A204.1 (cell line): Measurements from ENCODE around the gene ULK1.

Source experiments
- FAIRE-seq: peaks from 2 replicates; lab custom pipeline; 2012; peaks lifted over from hg19 to GRCh38; lab: Jason Lieb, UNC

Gene ULK1

GRCh38 chr12:131894313-131894860 lies at the start of gene ULK1:
ULK1 (plus strand) TSS chr12:131894622; CDS start chr12:131895002, 380 bp downstream.
- FAIRE-seq: no peak

- FAIRE-seq: no peak
Measured at GRCh38 chr12:131844656-131845055, 49.8 kb upstream of the ULK1 start.

GRCh38 chr12:131845121-131845520 lies 49.3 kb upstream of the ULK1 start:
- no peak for FAIRE-seq

- no peak for FAIRE-seq
Measured at GRCh38 chr12:131847456-131847855, 47.0 kb upstream of the ULK1 start.

GRCh38 chr12:131848753-131849152 lies 45.7 kb upstream of the ULK1 start:
- no peak for FAIRE-seq

GRCh38 chr12:131849700-131850553 lies 44.5 kb upstream of the ULK1 start:
- no peak for FAIRE-seq

- no peak for FAIRE-seq
Measured at GRCh38 chr12:131850856-131851559, 43.4 kb upstream of the ULK1 start.

- no peak for FAIRE-seq
Measured at GRCh38 chr12:131851741-131852550, 42.5 kb upstream of the ULK1 start.

GRCh38 chr12:131852551-131853299 lies 41.7 kb upstream of the ULK1 start:
- no peak for FAIRE-seq

GRCh38 chr12:131853832-131854797 lies 40.3 kb upstream of the ULK1 start:
- FAIRE-seq: no peak

- FAIRE-seq: no peak
Measured at GRCh38 chr12:131854861-131855476, 39.5 kb upstream of the ULK1 start.

GRCh38 chr12:131855521-131856142 lies 38.8 kb upstream of the ULK1 start:
- FAIRE-seq: no peak

GRCh38 chr12:131856366-131857097 lies 37.9 kb upstream of the ULK1 start:
- FAIRE-seq: no peak

- FAIRE-seq: no peak
Measured at GRCh38 chr12:131857908-131858850, 36.2 kb upstream of the ULK1 start.

- FAIRE-seq: no peak
Measured at GRCh38 chr12:131860472-131861260, 33.8 kb upstream of the ULK1 start.

GRCh38 chr12:131861261-131862083 lies 33.0 kb upstream of the ULK1 start:
- no peak for FAIRE-seq
